ENCODE results near the gene FCHO2. TPM values are rescaled to one million over a fixed set of nuclear protein-coding genes. Genes with fewer than 3 reads are reported as not detected.

Gene FCHO2
- total RNA-seq, 1 experiment from 2014 or later: 20.6 TPM

GRCh38 chr5:73094415-73094814, 138.6 kb downstream of the FCHO2 start:
- Histone ChIP-seq H3K27me3 (replicated peaks; ENCODE audit: control insufficient read depth, insufficient read depth, low read length) (no peaks in the 10 kb centered on the region), H3K36me3 (ENCODE audit: control insufficient read depth, insufficient read depth, low read length) (no peaks in the 10 kb centered on the region), H3K4me1 (peaks cover 11% of the 10 kb centered on the region), H3K9me3 (no peaks in the 10 kb centered on the region), H3K4me3 (ENCODE audit: low read depth, low read length) (no peak overlapping the region)
- DNase-seq: no peak
- H3K27me3 Mint-ChIP-seq (ENCODE audit: insufficient read depth, unreplicated experiment): no peaks in the 10 kb centered on the region
- H3K27ac Mint-ChIP-seq (ENCODE audit: unreplicated experiment): no peak overlapping the region
- peaks cover 16% of the 10 kb centered on the region for H3K4me1 Mint-ChIP-seq (ENCODE audit: low read depth, unreplicated experiment)
- H3K9me3 Mint-ChIP-seq (ENCODE audit: unreplicated experiment): no peaks in the 10 kb centered on the region
- TF ChIP-seq CTCF (IDR thresholded peaks at IDR 0.05; ENCODE audit: insufficient read depth in 1 of 2, low read depth in 1 of 2, low read length in 1 of 2, severe bottlenecking in 1 of 2, unreplicated experiment in 1 of 2): no peak
- H3K4me3 Mint-ChIP-seq (ENCODE audit: unreplicated experiment): no peak overlapping the region
- H3K36me3 Mint-ChIP-seq (ENCODE audit: insufficient read depth, unreplicated experiment): no peaks in the 10 kb centered on the region
- BruUV-seq (replicated peaks): no TSS peak
- ChIA-PET CTCF (no interaction called here), POLR2A (no interaction called here)
- intact Hi-C loops (cut with micrococcal nuclease; ENCODE audit: unreplicated experiment): no loop called here

GRCh38 chr5:73095564-73096238, 139.9 kb downstream of the FCHO2 start:
- intact Hi-C loops (cut with micrococcal nuclease; ENCODE audit: unreplicated experiment): loop anchor here (5.0 kb wide), 2 partner anchors 42 to 107 kb away; no protein-coding TSS in a partner anchor
- Mint-ChIP-seq H3K4me3 (ENCODE audit: unreplicated experiment) (no peak overlapping the region), H3K27me3 (ENCODE audit: insufficient read depth, unreplicated experiment) (no peaks in the 10 kb centered on the region), H3K36me3 (ENCODE audit: insufficient read depth, unreplicated experiment) (no peaks in the 10 kb centered on the region), H3K27ac (ENCODE audit: unreplicated experiment) (no peak overlapping the region), H3K4me1 (ENCODE audit: low read depth, unreplicated experiment) (peaks cover 16% of the 10 kb centered on the region), H3K9me3 (ENCODE audit: unreplicated experiment) (no peaks in the 10 kb centered on the region)
- no TSS peak for BruUV-seq (replicated peaks)
- Histone ChIP-seq H3K4me1 (peaks cover 11% of the 10 kb centered on the region), H3K4me3 (ENCODE audit: low read depth, low read length) (no peak overlapping the region), H3K9me3 (no peaks in the 10 kb centered on the region), H3K36me3 (ENCODE audit: control insufficient read depth, insufficient read depth, low read length) (no peaks in the 10 kb centered on the region), H3K27me3 (replicated peaks; ENCODE audit: control insufficient read depth, insufficient read depth, low read length) (no peaks in the 10 kb centered on the region)
- TF ChIP-seq CTCF (IDR thresholded peaks at IDR 0.05; ENCODE audit: insufficient read depth in 1 of 2, low read depth in 1 of 2, low read length in 1 of 2, severe bottlenecking in 1 of 2, unreplicated experiment in 1 of 2): no peak
- POLR2A ChIA-PET: no interaction called here
- CTCF ChIA-PET: interaction anchor here (0.6 to 1.2 kb wide), 4 partner anchors 20 to 886 kb away, joined by 3 to 6 read pairs (median 4); no protein-coding TSS in a partner anchor
- no peak for DNase-seq

GRCh38 chr5:73096239-73096575, 140.4 kb downstream of the FCHO2 start:
- peaks cover 16% of the 10 kb centered on the region for H3K4me1 Mint-ChIP-seq (ENCODE audit: low read depth, unreplicated experiment)
- no TSS peak for BruUV-seq (replicated peaks)
- ChIA-PET CTCF (interaction anchor here (0.6 to 1.2 kb wide), 4 partner anchors 20 to 886 kb away, joined by 3 to 6 read pairs (median 4); no protein-coding TSS in a partner anchor), POLR2A (no interaction called here)
- no peaks in the 10 kb centered on the region for H3K36me3 Mint-ChIP-seq (ENCODE audit: insufficient read depth, unreplicated experiment)
- H3K36me3 ChIP-seq (ENCODE audit: control insufficient read depth, insufficient read depth, low read length): no peaks in the 10 kb centered on the region
- intact Hi-C loops (cut with micrococcal nuclease; ENCODE audit: unreplicated experiment): loop anchor here (5.0 kb wide), 2 partner anchors 41 to 106 kb away; no protein-coding TSS in a partner anchor
- no peak for DNase-seq
- no peaks in the 10 kb centered on the region for H3K9me3 Mint-ChIP-seq (ENCODE audit: unreplicated experiment)
- no peaks in the 10 kb centered on the region for H3K27me3 ChIP-seq (replicated peaks; ENCODE audit: control insufficient read depth, insufficient read depth, low read length)
- no peaks in the 10 kb centered on the region for H3K27me3 Mint-ChIP-seq (ENCODE audit: insufficient read depth, unreplicated experiment)
- no peak overlapping the region for H3K27ac Mint-ChIP-seq (ENCODE audit: unreplicated experiment)
- H3K4me3 Mint-ChIP-seq (ENCODE audit: unreplicated experiment): no peak overlapping the region
- no peak overlapping the region for H3K4me3 ChIP-seq (ENCODE audit: low read depth, low read length)
- no peaks in the 10 kb centered on the region for H3K9me3 ChIP-seq
- no peak for TF ChIP-seq CTCF (IDR thresholded peaks at IDR 0.05; ENCODE audit: insufficient read depth in 1 of 2, low read depth in 1 of 2, low read length in 1 of 2, severe bottlenecking in 1 of 2, unreplicated experiment in 1 of 2)
- H3K4me1 ChIP-seq: peaks cover 11% of the 10 kb centered on the region
